GM18873 (cell line): ENCODE results near the gene USP19.

Source experiments
- ATAC-seq: cut with Tn5 transposase; IDR thresholded peaks from one replicate; pipeline ENCODE4 v1.9.1; 2021; ENCODE audit warnings: mild to moderate bottlenecking, moderate library complexity, moderate number of reproducible peaks; ENCODE audit not compliant: unreplicated experiment, low FRiP score

The USP19 gene

GRCh38 chr3:49135499-49135898 lies 14.9 kb upstream of the USP19 start:
- no peak for ATAC-seq

GRCh38 chr3:49134471-49135265 lies 14.0 kb upstream of the USP19 start:
- no peak for ATAC-seq

GRCh38 chr3:49133226-49133951 lies 12.8 kb upstream of the USP19 start:
- no peak for ATAC-seq

- no peak for ATAC-seq
These were observed 12.0 kb upstream of the USP19 start, which contains the start of gene LAMB2 for GRCh38 chr3:49132437-49133225. TSS of gene LAMB2 (minus strand) at chr3:49133050. CDS start at chr3:49132867, 183 bp downstream.

- no peak for ATAC-seq
These were observed 11.4 kb upstream of the USP19 start for GRCh38 chr3:49132073-49132436.

GRCh38 chr3:49131576-49131975 lies 11.0 kb upstream of the USP19 start:
- ATAC-seq, result no peak

- no peak for ATAC-seq
These were observed 10.4 kb upstream of the USP19 start for GRCh38 chr3:49131040-49131439.

GRCh38 chr3:49124991-49125670 lies 4.5 kb upstream of the USP19 start:
- no peak for ATAC-seq

- ATAC-seq, result no peak
These were observed 3.6 kb upstream of the USP19 start for GRCh38 chr3:49124203-49124602.

GRCh38 chr3:49123687-49124086 lies 3.1 kb upstream of the USP19 start:
- no peak for ATAC-seq

- ATAC-seq, result no peak
These were observed 2.4 kb upstream of the USP19 start for GRCh38 chr3:49122886-49123545.

GRCh38 chr3:49122451-49122850 lies 1.8 kb upstream of the USP19 start:
- ATAC-seq, result no peak

GRCh38 chr3:49122022-49122421 lies 1.4 kb upstream of the USP19 start:
- ATAC-seq, result no peak

GRCh38 chr3:49121132-49121736 lies 611 bp upstream of the USP19 start:
- no peak for ATAC-seq

- ATAC-seq, result no peak
These were observed 556 bp downstream of the USP19 start for GRCh38 chr3:49120096-49120437.

GRCh38 chr3:49119439-49119838 lies 1.2 kb downstream of the USP19 start:
- no peak for ATAC-seq

GRCh38 chr3:49119036-49119435 lies 1.6 kb downstream of the USP19 start:
- no peak for ATAC-seq

GRCh38 chr3:49112262-49112661 lies 8.4 kb downstream of the USP19 start:
- no peak for ATAC-seq

GRCh38 chr3:49111347-49111746 lies 9.3 kb downstream of the USP19 start:
- ATAC-seq, result no peak

GRCh38 chr3:49110780-49111179 lies 9.8 kb downstream of the USP19 start:
- ATAC-seq, result no peak
